Mucosa of stomach (tissue), 1 donor: ENCODE results near the gene SCLT1.
A peak's percentile ranks its signal among the peaks of the same experiment; 100 is the strongest.
"Not testable (repeated sequence)": the region's sequence is repeated elsewhere in the genome, so short reads cannot be mapped to it uniquely, and the experiment has no call there.

Experiments used
- H3K27me3 ChIP-seq: one replicate; pipeline ENCODE4 v1.7.0; 2013; ENCODE audit warnings: mild to moderate bottlenecking, low read length; ENCODE audit not compliant: control insufficient read depth, insufficient read depth
- H3K36me3 ChIP-seq: one replicate; pipeline ENCODE4 v1.7.0; 2013; ENCODE audit warnings: low read length; ENCODE audit not compliant: control insufficient read depth, insufficient read depth
- H3K4me1 ChIP-seq: one replicate; pipeline ENCODE4 v1.7.0; 2013; ENCODE audit warnings: mild to moderate bottlenecking, low read length; ENCODE audit not compliant: control insufficient read depth, insufficient read depth
- H3K4me3 ChIP-seq: one replicate; pipeline ENCODE4 v1.7.0; 2013; ENCODE audit warnings: low read length
- H3K9ac ChIP-seq: one replicate; pipeline ENCODE4 v1.7.0; 2013; ENCODE audit warnings: mild to moderate bottlenecking, low read length, moderate library complexity
- H3K9me3 ChIP-seq: one replicate; pipeline ENCODE4 v1.7.0; 2013; ENCODE audit warnings: mild to moderate bottlenecking, low read length, moderate library complexity; ENCODE audit not compliant: control insufficient read depth
- donor health status: Pancreatic carcinoma.

Gene SCLT1

DNA sequence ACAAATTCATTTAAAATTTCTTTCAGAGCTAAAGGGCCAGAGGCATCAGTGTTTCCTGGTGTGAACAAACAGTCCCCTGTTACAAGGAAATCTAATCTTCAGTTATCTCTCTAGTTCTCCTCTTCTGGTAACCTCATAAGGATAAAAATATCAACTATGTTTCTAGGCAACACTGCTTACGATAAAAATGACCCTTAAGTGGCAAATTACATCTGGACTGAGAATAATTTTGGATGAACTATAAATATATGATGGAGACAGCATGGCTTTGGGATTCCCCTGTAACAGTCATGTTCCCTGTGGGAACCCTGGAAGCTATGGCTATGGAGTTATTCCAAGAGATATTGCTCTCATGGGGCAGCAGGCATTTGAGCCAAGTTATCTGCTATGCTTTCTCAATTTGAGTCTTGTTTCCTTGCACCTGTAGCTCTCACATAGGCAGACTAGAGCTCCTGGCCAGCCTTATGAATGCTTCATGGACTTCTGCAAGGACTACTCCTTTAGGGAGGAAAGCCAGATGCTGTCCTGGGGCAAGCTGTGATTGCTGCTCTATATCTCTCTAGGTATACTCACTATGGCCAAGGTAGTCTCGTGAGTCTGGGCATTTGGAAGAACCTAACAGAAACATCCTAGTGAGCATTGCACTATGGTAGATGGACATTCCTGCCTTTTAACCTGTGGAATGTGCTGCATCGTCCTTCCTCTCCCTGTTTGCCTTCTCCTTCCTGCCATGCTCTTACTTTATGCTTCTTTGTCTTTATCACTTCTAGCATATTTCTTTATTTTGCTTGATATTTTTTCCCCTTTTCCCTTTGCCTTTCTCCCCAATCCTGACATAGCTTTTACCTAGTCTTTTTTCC, 16.9 kb upstream of the SCLT1 start:
- no peak overlapping the region for H3K9ac ChIP-seq

DNA sequence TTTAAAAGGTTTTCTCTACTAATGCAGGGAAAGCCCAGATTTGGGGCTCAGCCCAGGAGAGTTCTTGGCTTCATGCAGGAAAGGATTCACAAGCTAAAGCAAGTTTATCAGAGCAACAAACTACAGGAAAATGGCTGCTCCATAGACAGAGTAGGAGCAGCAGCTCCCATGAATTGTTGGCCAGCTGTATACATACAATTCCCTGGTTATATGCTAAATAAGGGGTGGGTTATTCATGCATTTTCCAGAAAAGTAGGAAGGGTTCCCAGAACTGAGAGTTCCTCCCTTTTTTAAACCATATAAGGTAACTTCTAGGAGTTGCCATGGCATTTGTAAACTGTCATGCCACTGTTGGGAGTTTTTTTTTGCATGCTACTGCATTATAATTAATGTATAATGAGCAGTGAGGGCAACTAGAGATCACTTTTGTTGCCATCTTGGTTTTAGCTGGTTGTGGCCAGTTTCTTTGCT, 5.2 kb upstream of the SCLT1 start:
- no peaks in the 10 kb centered on the region for H3K27me3 ChIP-seq
- H3K4me3 ChIP-seq = no peak overlapping the region
- no peaks in the 10 kb centered on the region for H3K9me3 ChIP-seq
- no peaks in the 10 kb centered on the region for H3K36me3 ChIP-seq
- H3K4me1 ChIP-seq = no peaks in the 10 kb centered on the region
- no peak overlapping the region for H3K9ac ChIP-seq

More for the DNA sequence above, 16.9 kb upstream of the SCLT1 start:
- H3K9me3 ChIP-seq = no peaks in the 10 kb centered on the region
- no peaks in the 10 kb centered on the region for H3K4me1 ChIP-seq
- H3K27me3 ChIP-seq = no peaks in the 10 kb centered on the region
- H3K4me3 ChIP-seq = no peak overlapping the region
- no peaks in the 10 kb centered on the region for H3K36me3 ChIP-seq

DNA sequence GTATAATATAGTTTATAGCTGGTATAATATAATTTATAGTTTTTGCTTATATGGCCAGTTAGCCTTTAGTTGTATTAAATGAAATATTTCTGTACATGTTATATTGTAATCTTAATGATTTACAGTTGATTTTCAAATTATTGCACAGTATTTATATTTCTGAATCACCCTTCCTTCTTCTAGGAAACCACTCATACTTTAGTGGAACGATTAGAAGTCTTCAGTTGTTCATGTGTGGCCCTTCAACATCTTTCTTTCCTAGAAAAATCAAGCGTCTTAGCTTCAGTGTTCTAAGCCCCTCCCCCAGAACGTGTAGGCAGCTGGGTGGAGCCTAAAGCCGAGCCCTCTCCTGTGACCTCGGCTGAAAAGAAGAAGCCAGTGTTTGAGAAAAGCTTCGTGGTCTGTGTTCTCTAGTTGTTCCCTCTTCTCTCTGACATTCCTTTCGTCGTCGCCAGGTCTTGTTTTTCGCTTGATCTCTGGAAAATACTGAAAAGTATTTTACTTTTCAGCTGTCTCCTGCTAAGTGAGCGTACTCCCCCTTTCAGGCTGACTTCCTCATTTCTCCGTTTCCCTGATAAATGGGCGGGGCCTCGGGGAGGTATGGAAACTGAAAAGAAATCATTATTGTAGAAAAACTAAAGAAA, 2.6 kb upstream of the SCLT1 start, which contains the start of gene C4orf33:
TSS of gene C4orf33 (plus strand) at position 342 of the 644 bp plus-strand sequence. CDS start 6,459 bp downstream, outside the sequence.
- Histone ChIP-seq H3K4me3 (peak within 1 kb of the TSS; percentile 83), H3K9ac (peak within 1 kb of the TSS; percentile 92), H3K4me1 (no peaks in the 10 kb centered on the region), H3K9me3 (no peaks in the 10 kb centered on the region), H3K27me3 (no peaks in the 10 kb centered on the region), H3K36me3 (no peaks in the 10 kb centered on the region)

DNA sequence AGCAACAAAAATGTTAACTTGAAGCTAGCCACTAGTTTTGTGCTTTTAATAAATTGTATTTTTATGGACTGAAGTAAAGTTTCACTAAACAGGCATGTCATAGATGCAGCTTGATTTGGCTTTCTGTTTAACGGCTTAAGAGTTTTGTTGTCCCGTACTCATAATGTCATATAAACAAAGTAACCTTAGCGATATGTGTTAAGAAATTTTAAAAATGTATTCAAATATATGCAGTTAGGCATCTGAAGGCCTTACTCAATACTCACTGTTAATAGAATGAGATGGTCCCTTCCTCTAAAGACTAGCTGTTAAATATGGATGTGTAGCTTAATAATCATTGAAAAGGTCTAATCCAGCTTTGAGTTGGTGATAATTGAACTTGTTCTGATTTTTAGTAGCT, 1.0 kb upstream of the SCLT1 start:
- H3K9me3 ChIP-seq = no peaks in the 10 kb centered on the region
- no peaks in the 10 kb centered on the region for H3K36me3 ChIP-seq
- no peak overlapping the region for H3K4me3 ChIP-seq
- H3K4me1 ChIP-seq = no peaks in the 10 kb centered on the region
- no peaks in the 10 kb centered on the region for H3K27me3 ChIP-seq
- no peak overlapping the region for H3K9ac ChIP-seq

DNA sequence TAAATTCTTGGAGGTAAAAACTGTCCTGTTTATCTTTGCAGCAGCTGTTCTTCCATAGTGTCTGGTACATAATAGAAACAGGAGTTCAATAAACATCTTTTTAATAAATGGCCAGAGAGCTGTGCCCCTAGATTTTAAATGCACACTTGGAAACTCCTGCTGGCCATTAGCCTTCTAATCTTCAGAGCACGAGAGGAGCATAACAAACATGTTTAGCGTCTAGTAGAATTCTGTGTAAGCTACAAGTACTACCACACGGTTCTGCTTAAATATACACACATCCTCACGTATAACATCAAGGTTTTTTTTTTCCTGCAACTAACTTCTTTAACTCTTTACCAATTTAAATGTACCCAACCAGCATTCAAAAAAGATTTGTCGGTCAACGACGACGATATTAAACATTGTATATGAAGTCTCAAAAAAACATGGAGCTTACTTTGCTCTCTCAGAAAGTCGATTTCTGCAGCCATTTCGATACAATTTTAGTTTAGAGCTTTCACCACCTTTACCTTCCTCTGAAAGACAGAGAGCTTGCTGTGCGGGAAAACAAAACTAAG, 628 bp downstream of the SCLT1 start:
- H3K9me3 ChIP-seq = no peaks in the 10 kb centered on the region
- peak overlapping the region; percentile 80 for H3K4me3 ChIP-seq
- H3K4me1 ChIP-seq = no peaks in the 10 kb centered on the region
- no peaks in the 10 kb centered on the region for H3K36me3 ChIP-seq
- H3K9ac ChIP-seq = peak overlapping the region; percentile 87
- no peaks in the 10 kb centered on the region for H3K27me3 ChIP-seq

DNA sequence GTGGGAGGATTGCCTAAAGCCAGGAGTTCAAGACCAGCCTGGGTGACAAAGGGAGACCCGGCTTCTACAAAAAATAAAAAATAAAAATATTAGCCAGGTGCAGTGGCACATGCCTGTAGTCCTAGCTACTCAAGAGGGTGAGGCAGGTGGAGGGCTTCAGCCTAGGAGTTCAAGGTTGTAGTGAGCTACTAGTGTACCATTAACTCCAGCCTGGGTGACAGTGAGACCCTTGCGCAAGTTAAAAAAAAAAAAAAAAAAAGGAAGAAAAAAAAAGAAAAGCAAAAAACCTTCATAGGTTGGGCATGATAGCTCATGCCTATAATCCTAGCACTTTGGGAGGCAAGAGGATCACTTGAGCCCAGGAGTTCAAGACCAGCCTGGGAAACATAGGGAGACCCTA, 5.8 kb downstream of the SCLT1 start:
- Histone ChIP-seq H3K36me3 (no peaks in the 10 kb centered on the region), H3K9me3 (no peaks in the 10 kb centered on the region), H3K4me3 (no peak overlapping the region), H3K27me3 (no peaks in the 10 kb centered on the region), H3K4me1 (no peaks in the 10 kb centered on the region), H3K9ac (no peak overlapping the region)

DNA sequence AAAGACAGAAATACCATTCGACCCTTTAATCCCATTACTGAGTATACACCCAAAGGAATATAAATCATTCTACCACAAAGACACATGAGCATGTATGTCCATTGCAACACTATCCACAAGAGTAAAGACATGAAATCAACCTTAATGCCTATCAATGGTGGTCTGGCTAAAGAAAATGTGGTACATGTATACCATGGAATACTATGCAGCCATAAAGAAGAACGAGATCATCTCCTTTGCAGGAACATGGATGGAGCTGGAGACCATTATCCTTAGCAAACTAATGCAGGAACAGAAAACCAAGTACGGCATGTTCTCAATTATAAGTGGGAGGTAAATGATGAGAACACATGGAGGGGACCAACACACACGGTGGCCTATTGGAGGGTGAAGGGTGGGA, 7.9 kb downstream of the SCLT1 start:
- no peaks in the 10 kb centered on the region for H3K9me3 ChIP-seq
- no peaks in the 10 kb centered on the region for H3K4me1 ChIP-seq
- no peaks in the 10 kb centered on the region for H3K27me3 ChIP-seq
- no peak overlapping the region for H3K4me3 ChIP-seq
- H3K36me3 ChIP-seq = peaks cover 6% of the 10 kb centered on the region
- H3K9ac ChIP-seq = no peak overlapping the region

DNA sequence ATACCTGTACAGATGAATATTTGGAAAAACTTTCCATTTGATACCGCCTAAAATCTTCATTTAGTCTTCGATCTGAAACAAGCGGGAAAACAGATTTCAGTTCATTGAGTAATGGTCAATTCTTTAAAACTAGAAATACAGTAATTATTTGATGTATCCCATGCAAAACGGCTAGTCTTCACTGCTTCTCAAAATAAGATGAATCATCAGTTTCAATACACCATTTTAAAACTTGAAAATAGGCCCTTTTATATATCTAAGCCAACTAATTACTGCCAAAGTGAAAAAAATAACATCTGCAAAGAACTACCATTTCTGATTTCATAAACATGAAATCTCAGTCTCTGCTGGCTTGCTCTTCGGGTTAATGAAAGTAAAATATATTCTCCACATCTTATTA, 11.0 kb downstream of the SCLT1 start:
- Histone ChIP-seq H3K9me3 (no peaks in the 10 kb centered on the region), H3K36me3 (peaks cover 14% of the 10 kb centered on the region), H3K9ac (no peak overlapping the region)

DNA sequence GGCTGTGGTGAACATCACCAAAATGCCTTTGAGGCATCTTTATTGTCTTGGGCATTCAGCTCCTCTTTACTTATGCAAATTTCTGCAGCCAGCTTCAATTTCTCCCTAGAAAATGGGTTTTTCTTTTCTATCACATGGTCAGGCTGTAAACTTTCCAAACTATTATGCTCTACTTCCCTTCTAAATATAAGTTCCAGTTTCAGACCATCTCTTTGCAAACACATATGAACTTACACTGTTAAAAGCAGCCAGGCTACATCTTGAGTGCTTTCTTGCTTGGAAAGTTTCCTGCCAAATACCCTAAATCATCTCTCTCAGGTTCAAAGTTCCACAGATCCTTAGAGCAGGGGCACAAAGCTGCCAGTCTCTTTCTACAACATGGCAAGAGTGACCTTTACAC, 13.2 kb downstream of the SCLT1 start:
- no peak overlapping the region for H3K4me3 ChIP-seq
- H3K4me1 ChIP-seq = no peaks in the 10 kb centered on the region
- H3K9ac ChIP-seq = no peak overlapping the region
- H3K27me3 ChIP-seq = no peaks in the 10 kb centered on the region
- H3K9me3 ChIP-seq = no peaks in the 10 kb centered on the region
- H3K36me3 ChIP-seq = peaks cover 14% of the 10 kb centered on the region

More for the DNA sequence above, 11.0 kb downstream of the SCLT1 start:
- H3K27me3 ChIP-seq = no peaks in the 10 kb centered on the region
- no peaks in the 10 kb centered on the region for H3K4me1 ChIP-seq
- H3K4me3 ChIP-seq = no peak overlapping the region

DNA sequence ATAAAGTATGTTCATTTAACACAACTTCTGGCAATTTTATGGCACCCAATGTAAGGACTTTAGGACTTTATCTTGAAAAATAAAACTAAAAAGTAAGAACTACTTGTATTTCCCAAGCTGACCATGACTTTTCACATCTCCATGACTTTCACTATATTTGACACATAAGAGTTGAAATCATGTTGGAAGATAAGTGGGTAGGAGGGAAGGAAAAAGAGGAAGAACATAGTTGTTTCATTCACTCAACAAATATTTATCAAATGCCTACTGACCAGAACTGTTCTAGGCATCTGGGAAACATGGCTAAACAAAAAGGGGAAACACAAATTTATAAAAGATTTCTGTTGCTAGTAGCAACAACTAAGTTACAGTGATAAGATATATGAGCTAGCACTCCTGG, 16.0 kb downstream of the SCLT1 start:
- no peaks in the 10 kb centered on the region for H3K4me1 ChIP-seq
- H3K9ac ChIP-seq = no peak overlapping the region
- no peaks in the 10 kb centered on the region for H3K27me3 ChIP-seq
- H3K4me3 ChIP-seq = no peak overlapping the region
- peaks cover 14% of the 10 kb centered on the region for H3K36me3 ChIP-seq
- H3K9me3 ChIP-seq = no peaks in the 10 kb centered on the region

DNA sequence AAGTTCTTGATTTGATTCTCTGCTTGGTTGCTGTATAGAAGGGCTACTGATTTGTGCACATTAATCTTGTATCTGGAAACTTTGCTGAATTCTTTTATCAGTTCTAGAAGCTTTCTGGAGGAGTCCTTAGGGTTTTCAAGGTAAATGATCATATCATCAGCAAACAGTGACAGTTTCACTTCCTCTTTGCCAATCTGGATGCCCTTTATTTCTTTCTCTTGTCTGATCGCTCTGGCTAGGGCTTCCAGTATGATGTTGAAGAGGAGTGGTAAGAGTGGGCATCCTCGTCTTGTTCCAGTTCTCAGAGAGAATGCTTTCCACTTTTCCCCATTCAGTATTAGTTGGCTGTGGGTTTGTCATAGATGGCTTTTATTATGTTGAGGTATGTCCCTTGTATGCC, 23.8 kb downstream of the SCLT1 start:
- H3K36me3 ChIP-seq, H3K9ac ChIP-seq, H3K4me3 ChIP-seq, H3K4me1 ChIP-seq, H3K27me3 ChIP-seq, H3K9me3 ChIP-seq: not testable (repeated sequence)

DNA sequence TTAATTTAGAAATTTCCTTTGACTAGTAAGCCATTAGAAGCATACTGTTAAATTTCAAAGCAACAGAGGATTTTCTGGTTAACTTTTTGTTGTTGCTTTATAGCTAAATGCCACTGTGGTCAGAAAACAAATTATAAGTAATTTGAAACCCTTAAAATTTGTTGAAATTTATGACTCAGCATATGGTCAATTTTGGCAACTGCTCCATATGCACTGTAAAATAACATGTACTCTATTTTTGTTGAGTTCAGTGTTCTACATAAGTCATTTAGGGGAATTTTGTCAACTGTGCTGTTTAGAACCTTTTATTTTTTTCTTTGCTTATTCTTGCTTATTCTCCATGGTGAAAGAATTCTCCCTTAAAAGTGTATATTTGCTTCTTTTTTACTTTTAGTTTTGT, 28.6 kb downstream of the SCLT1 start:
- Histone ChIP-seq H3K9ac (no peak overlapping the region), H3K27me3 (no peaks in the 10 kb centered on the region), H3K9me3 (peaks cover 12% of the 10 kb centered on the region), H3K4me3 (no peak overlapping the region), H3K4me1 (no peaks in the 10 kb centered on the region), H3K36me3 (peaks cover 7% of the 10 kb centered on the region)
